HepG2 (cell line): ENCODE measurements around the gene MPIG6B. TPM values are rescaled to one million over a fixed set of nuclear protein-coding genes. Genes with fewer than 3 reads are reported as not detected.
A peak's percentile ranks its signal among the peaks of the same experiment; 100 is the strongest.

Experiments used
- ATF7 ChIP-seq, 2 experiments: fragments of 450-650 bp in 1 of 2; sonication (generic) in 1 of 2; formaldehyde crosslinking in 1 of 2; IDR thresholded peaks; 2 replicates each; pipeline versions ENCODE4 v1.4.0 to v1.6.1; 2016 to 2020; ENCODE audit warnings: antibody characterized with exemption in 1 of 2, mild to moderate bottlenecking in 1 of 2, missing genetic modification reagents in 1 of 2
- CHD2 ChIP-seq: IDR thresholded peaks from 2 replicates; pipeline ENCODE4 v1.6.1; 2011; ENCODE audit warnings: low read depth, low read length, improper control_type of control experiment
- MAFG ChIP-seq: sonication (generic); formaldehyde crosslinking; IDR thresholded peaks from 2 replicates; pipeline ENCODE4 v1.5.1; 2020; ENCODE audit warnings: mild to moderate bottlenecking, missing genetic modification reagents
- MBNL3 ChIP-seq: fragments of 250-450 bp; sonication (Bioruptor Pico); conservative IDR thresholded peaks from 2 replicates; pipeline ENCODE4 v1.8.0; 2022; ENCODE audit warnings: mild to moderate bottlenecking, inconsistent platforms
- ONECUT2 ChIP-seq: sonication (generic); formaldehyde crosslinking; IDR thresholded peaks from 2 replicates; pipeline ENCODE4 v1.4.0; 2020; ENCODE audit warnings: missing genetic modification reagents
- PBX2 ChIP-seq: IDR thresholded peaks from 2 replicates; pipeline ENCODE4 v1.6.1; 2016; ENCODE audit warnings: control low read depth
- PHF8 ChIP-seq: sonication (generic); formaldehyde crosslinking; IDR thresholded peaks from 2 replicates; pipeline ENCODE4 v1.5.0; 2020; ENCODE audit warnings: missing genetic modification reagents
- RERE ChIP-seq: IDR thresholded peaks from 2 replicates; pipeline ENCODE4 v1.6.1; 2016; ENCODE audit warnings: low read depth, missing genetic modification reagents, missing compliant biosample characterization
- TGIF2 ChIP-seq: IDR thresholded peaks from 2 replicates; pipeline ENCODE4 v1.6.1; 2016; ENCODE audit warnings: control low read depth, missing compliant biosample characterization
- TMF1 ChIP-seq: sonication (generic); formaldehyde crosslinking; IDR thresholded peaks from 2 replicates; pipeline ENCODE4 v1.8.1; 2022; ENCODE audit warnings: low read depth, missing genetic modification reagents
- TOPORS ChIP-seq: sonication (generic); formaldehyde crosslinking; IDR thresholded peaks from 2 replicates; pipeline ENCODE4 v1.8.0; 2023; ENCODE audit warnings: mild to moderate bottlenecking, missing genetic modification reagents
- ZMAT5 ChIP-seq: sonication (generic); formaldehyde crosslinking; IDR thresholded peaks from 2 replicates; pipeline ENCODE4 v1.5.0; 2020; ENCODE audit warnings: mild to moderate bottlenecking, low read depth, missing genetic modification reagents, borderline replicate concordance
- ZNF598 ChIP-seq: sonication (generic); formaldehyde crosslinking; IDR thresholded peaks from 2 replicates; pipeline ENCODE4 v1.5.1; 2020; ENCODE audit warnings: mild to moderate bottlenecking, missing genetic modification reagents, borderline replicate concordance
- polyA plus RNA-seq, 8 experiments: library from polyadenylated mRNA; depleted of rRNA in 3 of 8; stranded (reverse) in 7 of 8; unstranded in 1 of 8; fragments of >200 nt; fragmentation: Illumina TruSeq in 4 of 8; extraction: Trizol in 4 of 8; gene quantifications; 2 replicates each; pipeline versions ENCODE4 v1.2.1 to v1.2.3, GENCODE V29; 2011 to 2016; ENCODE audit warnings: low read depth in 4 of 8, missing spikeins in 1 of 8, mixed read lengths in 1 of 8; ENCODE audit not compliant: insufficient read depth in 1 of 8
- total RNA-seq, 5 experiments: library from RNA; depleted of rRNA; stranded (reverse); fragments of >200 nt; fragmentation: Illumina TruSeq; extraction: Trizol; gene quantifications; 2 replicates each; pipeline ENCODE4 v1.2.3, GENCODE V29; 2016; ENCODE audit warnings: low read depth in 1 of 5
- TF ChIP-seq, protein P1 (sequence below): sonication (generic); formaldehyde crosslinking; IDR thresholded peaks from 2 replicates; pipeline ENCODE4 v1.5.0; 2020; ENCODE audit warnings: mild to moderate bottlenecking, missing genetic modification reagents, borderline replicate concordance
- TF ChIP-seq, protein P2 (sequence below): sonication (generic); formaldehyde crosslinking; IDR thresholded peaks from 2 replicates; pipeline ENCODE4 v1.4.0; 2020; ENCODE audit warnings: missing genetic modification reagents, mild to moderate bottlenecking, borderline replicate concordance

MPIG6B gene
- total and polyA plus RNA-seq, 2 of the 13 experiments (the other 11 are each of a cell fraction or from before 2014, with no cell fraction given), result not detected

- TF ChIP-seq ATF7 (IDR thresholded peaks at IDR 0.05) (no peak), ATF7 (CRISPR knock-in tag; IDR thresholded peaks at IDR 0.05) (no peak), MAFG (CRISPR knock-in tag) (no peak), CHD2 (0 out of 2 replicates have a peak, but pooled peaks have one; percentile 22), ONECUT2 (CRISPR knock-in tag) (no peak), TGIF2 (no peak), ZNF598 (CRISPR knock-in tag) (peak; percentile 72; the same call in 1 of the 2 replicates), MBNL3 (CRISPR knock-in tag) (no peak), TMF1 (CRISPR knock-in tag) (no peak), PBX2 (CRISPR knock-in tag) (no peak), ZMAT5 (CRISPR knock-in tag) (no peak), RERE (CRISPR knock-in tag) (no peak), TOPORS (CRISPR knock-in tag) (no peak), PHF8 (CRISPR knock-in tag) (no peak)
- TF ChIP-seq, protein P1, sequence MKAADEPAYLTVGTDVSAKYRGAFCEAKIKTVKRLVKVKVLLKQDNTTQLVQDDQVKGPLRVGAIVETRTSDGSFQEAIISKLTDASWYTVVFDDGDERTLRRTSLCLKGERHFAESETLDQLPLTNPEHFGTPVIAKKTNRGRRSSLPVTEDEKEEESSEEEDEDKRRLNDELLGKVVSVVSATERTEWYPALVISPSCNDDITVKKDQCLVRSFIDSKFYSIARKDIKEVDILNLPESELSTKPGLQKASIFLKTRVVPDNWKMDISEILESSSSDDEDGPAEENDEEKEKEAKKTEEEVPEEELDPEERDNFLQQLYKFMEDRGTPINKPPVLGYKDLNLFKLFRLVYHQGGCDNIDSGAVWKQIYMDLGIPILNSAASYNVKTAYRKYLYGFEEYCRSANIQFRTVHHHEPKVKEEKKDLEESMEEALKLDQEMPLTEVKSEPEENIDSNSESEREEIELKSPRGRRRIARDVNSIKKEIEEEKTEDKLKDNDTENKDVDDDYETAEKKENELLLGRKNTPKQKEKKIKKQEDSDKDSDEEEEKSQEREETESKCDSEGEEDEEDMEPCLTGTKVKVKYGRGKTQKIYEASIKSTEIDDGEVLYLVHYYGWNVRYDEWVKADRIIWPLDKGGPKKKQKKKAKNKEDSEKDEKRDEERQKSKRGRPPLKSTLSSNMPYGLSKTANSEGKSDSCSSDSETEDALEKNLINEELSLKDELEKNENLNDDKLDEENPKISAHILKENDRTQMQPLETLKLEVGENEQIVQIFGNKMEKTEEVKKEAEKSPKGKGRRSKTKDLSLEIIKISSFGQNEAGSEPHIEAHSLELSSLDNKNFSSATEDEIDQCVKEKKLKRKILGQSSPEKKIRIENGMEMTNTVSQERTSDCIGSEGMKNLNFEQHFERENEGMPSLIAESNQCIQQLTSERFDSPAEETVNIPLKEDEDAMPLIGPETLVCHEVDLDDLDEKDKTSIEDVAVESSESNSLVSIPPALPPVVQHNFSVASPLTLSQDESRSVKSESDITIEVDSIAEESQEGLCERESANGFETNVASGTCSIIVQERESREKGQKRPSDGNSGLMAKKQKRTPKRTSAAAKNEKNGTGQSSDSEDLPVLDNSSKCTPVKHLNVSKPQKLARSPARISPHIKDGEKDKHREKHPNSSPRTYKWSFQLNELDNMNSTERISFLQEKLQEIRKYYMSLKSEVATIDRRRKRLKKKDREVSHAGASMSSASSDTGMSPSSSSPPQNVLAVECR (CRISPR knock-in tag), result no peak
- TF ChIP-seq, protein P2, sequence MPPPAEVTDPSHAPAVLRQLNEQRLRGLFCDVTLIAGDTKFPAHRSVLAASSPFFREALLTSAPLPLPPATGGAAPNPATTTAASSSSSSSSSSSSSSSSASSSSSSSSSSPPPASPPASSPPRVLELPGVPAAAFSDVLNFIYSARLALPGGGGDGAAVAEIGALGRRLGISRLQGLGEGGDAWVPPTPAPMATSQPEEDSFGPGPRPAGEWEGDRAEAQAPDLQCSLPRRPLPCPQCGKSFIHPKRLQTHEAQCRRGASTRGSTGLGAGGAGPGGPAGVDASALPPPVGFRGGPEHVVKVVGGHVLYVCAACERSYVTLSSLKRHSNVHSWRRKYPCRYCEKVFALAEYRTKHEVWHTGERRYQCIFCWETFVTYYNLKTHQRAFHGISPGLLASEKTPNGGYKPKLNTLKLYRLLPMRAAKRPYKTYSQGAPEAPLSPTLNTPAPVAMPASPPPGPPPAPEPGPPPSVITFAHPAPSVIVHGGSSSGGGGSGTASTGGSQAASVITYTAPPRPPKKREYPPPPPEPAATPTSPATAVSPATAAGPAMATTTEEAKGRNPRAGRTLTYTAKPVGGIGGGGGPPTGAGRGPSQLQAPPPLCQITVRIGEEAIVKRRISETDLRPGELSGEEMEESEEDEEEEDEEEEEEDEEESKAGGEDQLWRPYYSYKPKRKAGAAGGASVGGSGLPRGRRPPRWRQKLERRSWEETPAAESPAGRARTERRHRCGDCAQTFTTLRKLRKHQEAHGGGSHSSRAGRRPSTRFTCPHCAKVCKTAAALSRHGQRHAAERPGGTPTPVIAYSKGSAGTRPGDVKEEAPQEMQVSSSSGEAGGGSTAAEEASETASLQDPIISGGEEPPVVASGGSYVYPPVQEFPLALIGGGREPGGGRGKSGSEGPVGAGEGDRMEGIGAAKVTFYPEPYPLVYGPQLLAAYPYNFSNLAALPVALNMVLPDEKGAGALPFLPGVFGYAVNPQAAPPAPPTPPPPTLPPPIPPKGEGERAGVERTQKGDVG (CRISPR knock-in tag), result no peak
Measured at GRCh38 chr6:31736768-31737314, 13.7 kb downstream of the MPIG6B start (continued).
